Muscle of leg (tissue), 11 donors: ENCODE results near the gene EFNA5. TPM values are rescaled to one million over a fixed set of nuclear protein-coding genes. Genes with fewer than 3 reads are reported as not detected.

Experiments
- DNase-seq: peaks from one replicate; pipeline ENCODE4 v3.0.0; 2013
- H3K27ac ChIP-seq: one replicate; pipeline ENCODE4 v1.5.1; 2013; ENCODE audit warnings: mild to moderate bottlenecking, low read length, control low read depth
- H3K27me3 ChIP-seq: one replicate; pipeline ENCODE4 v1.6.1; 2013; ENCODE audit warnings: low read length; ENCODE audit not compliant: control insufficient read depth, insufficient read depth
- H3K36me3 ChIP-seq: one replicate; pipeline ENCODE4 v1.6.1; 2013; ENCODE audit warnings: low read length; ENCODE audit not compliant: control insufficient read depth, insufficient read depth
- H3K4me1 ChIP-seq: one replicate; pipeline ENCODE4 v1.6.1; 2013; ENCODE audit warnings: low read length; ENCODE audit not compliant: control insufficient read depth, insufficient read depth
- H3K4me3 ChIP-seq: one replicate; pipeline ENCODE4 v1.5.1; 2013; ENCODE audit warnings: low read length, control low read depth
- H3K9me3 ChIP-seq: replicated peaks from 2 replicates; pipeline ENCODE4 v1.6.1; 2013; ENCODE audit warnings: low read depth, low read length; ENCODE audit not compliant: control insufficient read depth
- WGBS: methylation state at CpG from one replicate; pipeline ENCODE4 v1.1.5; 2013; ENCODE audit warnings: missing lambda C conversion rate; ENCODE audit not compliant: insufficient coverage; 5-methylcytosine and 5-hydroxymethylcytosine counted together
- polyA plus RNA-seq, 8 donors: library from polyadenylated mRNA; unstranded; fragments of 120-200 nt; gene quantifications; one replicate each; pipeline versions ENCODE4 v1.2.1 to v1.2.3, GENCODE V29; 2013; ENCODE audit warnings: inconsistent platforms in 1 of 8, low replicate concordance in 1 of 8; ENCODE audit not compliant: insufficient read length in 8 of 8, insufficient read depth in 1 of 8
- total RNA-seq: library from RNA; stranded (reverse); fragments of 120-200 nt; gene quantifications from one replicate; pipeline ENCODE4 v1.2.4, GENCODE V29; 2013

EFNA5 gene
- total and polyA plus RNA-seq, 9 donors = 2.2 to 11.4 (median 4.0) TPM

DNA sequence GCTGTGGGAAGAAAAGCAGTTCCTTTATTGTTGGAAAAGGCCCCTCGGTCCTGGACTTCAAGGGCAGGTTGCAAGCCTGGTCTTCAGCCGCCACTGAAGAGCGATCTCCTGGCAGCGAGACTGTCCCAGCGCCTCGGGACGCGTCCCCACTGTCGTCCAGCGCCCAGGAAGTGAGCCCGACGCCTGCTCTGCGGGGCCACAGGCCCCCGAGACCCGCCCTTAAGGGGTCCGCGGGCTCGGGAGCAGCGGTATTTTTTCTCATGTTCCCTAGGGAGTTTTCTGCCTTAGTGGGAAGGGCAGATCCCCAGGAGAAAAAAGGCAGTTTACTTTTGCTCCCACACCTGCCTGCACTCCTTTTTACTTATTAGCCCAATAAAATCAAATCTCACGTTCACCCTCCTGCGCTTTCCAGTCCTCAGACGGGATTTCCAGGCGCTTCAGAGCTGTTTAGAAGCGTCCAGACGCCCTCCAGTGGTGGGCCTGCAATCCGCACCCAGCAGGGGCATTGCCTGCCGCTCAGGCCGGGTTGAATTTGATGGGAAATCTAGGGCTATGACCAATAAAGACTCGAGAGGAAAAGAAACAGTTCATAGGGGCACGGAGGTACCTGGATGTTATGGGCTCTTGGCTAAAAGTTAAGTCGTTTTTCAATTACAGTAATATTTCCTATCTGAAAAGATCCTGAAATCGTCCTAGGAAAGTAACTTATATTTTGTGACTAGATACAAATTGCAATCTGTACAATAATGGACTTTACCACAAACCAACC is 2.8 kb upstream of the EFNA5 start:
- Histone ChIP-seq H3K27me3 (peaks cover 39% of the 10 kb centered on the region), H3K27ac (peak overlapping the region; percentile 76), H3K4me3 (peak overlapping the region; percentile 81), H3K9me3 (no peaks in the 10 kb centered on the region), H3K4me1 (peaks cover 10% of the 10 kb centered on the region), H3K36me3 (no peaks in the 10 kb centered on the region)
- WGBS = 0% methylated on average over 16 of the region's 32 CpGs
- peak; percentile 94 for DNase-seq

GRCh38 chr5:107673039-107673367 is 2.3 kb upstream of the EFNA5 start:
- peaks cover 10% of the 10 kb centered on the region for H3K4me1 ChIP-seq
- no peaks in the 10 kb centered on the region for H3K9me3 ChIP-seq
- 0% methylated on average over 1 of the region's 11 CpGs for WGBS
- no peak for DNase-seq
- peaks cover 39% of the 10 kb centered on the region for H3K27me3 ChIP-seq
- H3K4me3 ChIP-seq = peak overlapping the region; percentile 81
- no peaks in the 10 kb centered on the region for H3K36me3 ChIP-seq
- peak overlapping the region; percentile 76 for H3K27ac ChIP-seq

- peak overlapping the region; percentile 86 for H3K27ac ChIP-seq
- peaks cover 37% of the 10 kb centered on the region for H3K27me3 ChIP-seq
- H3K4me3 ChIP-seq = peak overlapping the region; percentile 81
- under 1% methylated on average over 35 of the region's 66 CpGs for WGBS
- no peaks in the 10 kb centered on the region for H3K9me3 ChIP-seq
- H3K36me3 ChIP-seq = no peaks in the 10 kb centered on the region
- peak; percentile 97 for DNase-seq
- H3K4me1 ChIP-seq = peaks cover 10% of the 10 kb centered on the region
Observed at GRCh38 chr5:107672211-107673038, 1.7 kb upstream of the EFNA5 start.

DNA sequence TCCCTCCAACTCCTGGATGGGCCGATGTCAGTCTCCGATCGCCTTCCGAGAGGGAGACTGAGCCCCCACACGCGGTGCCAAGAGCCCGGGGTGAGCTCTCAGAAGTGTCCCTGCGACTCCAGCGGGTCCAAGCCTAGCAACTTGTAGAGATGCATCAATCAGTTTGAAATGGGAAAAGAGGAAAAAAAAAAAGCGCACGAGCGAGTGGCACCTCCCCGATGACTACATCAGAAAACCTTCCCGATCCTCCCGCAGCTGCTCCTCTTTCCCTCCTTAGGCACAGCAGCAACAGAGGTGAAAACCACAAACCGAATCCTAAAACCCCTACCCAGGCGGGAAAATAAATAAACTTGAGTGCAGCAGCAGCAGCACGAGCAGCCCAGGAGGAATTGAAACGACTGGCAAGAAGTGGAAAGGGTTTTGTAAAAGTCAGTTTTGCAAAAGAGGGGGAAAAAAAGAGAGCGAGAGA is 1.0 kb upstream of the EFNA5 start:
- Histone ChIP-seq H3K9me3 (no peaks in the 10 kb centered on the region), H3K4me3 (peak overlapping the region; percentile 81), H3K36me3 (no peaks in the 10 kb centered on the region), H3K4me1 (peaks cover 10% of the 10 kb centered on the region), H3K27me3 (peaks cover 37% of the 10 kb centered on the region), H3K27ac (peak overlapping the region; percentile 86)
- DNase-seq = no peak
- 0% methylated on average over 6 of the region's 20 CpGs for WGBS

- under 1% methylated on average over 71 of the region's 77 CpGs for WGBS
- Histone ChIP-seq H3K4me1 (peaks cover 10% of the 10 kb centered on the region), H3K9me3 (no peaks in the 10 kb centered on the region), H3K36me3 (no peaks in the 10 kb centered on the region), H3K4me3 (peak overlapping the region; percentile 81), H3K27me3 (peaks cover 37% of the 10 kb centered on the region), H3K27ac (no peak overlapping the region)
- peak; percentile 48 for DNase-seq
Observed at GRCh38 chr5:107670087-107670931, 428 bp downstream of the EFNA5 start.

DNA sequence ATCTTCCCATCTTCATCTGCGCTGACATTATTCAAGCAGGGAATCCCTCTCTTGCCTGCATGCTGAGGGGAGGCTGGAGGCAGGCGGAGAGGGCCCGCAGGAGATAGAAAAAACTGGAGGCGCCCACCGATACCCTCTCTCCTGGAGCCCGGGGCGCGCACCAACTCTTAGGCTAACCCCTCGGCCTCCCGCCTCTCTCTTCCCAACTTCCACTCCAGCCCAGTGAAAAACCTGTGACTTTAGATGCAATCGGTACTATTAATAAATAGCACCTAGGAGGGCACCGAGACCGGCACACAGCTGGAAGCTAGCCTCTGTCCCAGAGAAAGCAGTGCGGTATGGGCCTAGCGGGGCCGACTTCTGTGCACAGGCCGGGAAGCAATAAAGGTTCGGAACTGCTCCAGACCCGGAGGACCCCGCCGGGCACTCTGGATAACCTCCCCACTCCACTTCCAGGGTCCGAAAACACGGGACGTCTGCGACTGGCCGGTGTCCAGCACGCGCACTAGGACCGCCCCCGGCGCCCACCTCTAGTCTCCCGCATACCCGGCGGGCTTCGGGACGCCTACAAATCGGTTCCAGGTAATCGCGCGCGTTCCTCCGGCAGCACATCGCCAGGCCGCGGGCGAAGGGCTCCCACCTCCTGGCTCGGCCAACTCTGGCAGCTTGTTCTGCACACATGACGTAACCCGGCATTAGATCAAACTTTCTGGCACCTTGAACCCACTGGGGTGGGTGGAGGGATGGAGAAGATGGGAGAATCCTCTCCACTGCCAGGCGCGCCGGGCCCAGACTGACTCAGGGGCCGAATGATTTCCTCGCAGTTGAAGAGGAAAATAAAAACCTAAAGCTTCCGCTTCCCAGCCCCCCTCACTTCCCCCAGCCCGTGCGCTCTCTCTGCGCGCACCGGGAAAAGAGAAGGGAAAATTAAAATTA is 1.4 kb downstream of the EFNA5 start:
- WGBS = 1% methylated on average over 37 of the region's 60 CpGs

DNA sequence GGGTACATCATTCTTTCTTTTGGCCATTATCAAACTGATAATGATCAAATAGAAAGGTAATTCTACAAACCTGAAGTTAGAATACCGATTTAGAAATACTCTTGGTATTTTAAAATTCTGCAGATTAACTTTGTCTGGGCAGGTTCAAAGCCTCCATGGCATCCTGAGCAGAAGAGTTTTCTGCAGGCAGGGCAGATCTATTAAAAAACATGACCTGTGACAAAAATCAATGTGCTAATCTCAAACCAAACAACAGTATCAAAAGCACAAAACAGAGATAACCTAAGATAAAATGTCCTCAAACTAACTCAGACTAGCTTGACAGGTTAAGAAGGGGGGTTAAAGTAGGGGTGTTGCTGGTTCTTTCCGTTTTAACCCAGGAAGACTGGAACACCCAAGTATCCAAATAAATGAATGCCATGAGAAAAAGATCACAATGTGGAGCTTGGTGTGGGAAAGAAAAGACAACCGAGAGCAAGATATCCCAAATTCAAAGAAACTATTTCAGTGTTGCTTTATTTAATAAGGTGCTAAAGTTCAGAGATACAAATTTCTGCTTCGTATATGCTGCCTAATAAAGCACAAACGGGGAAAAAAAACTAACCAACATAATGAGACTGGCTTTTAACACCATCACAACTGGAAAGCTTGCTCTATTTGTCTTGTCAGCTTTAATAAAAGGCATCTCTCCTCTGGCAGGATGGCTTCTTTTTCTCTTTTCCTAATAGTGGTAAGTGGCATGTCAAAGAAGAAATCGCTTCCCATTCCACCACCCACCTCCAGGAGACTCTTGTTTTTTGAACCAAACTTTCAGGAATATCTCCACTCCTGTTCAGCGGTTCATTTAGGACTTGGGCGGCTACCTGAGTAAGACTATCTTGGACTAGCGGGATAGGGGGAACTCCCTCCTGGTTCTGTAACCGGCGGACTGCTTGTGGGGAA is 2.3 kb downstream of the EFNA5 start:
- no peaks in the 10 kb centered on the region for H3K9me3 ChIP-seq
- DNase-seq = peak; percentile 15
- peak overlapping the region; percentile 81 for H3K4me3 ChIP-seq
- no peak overlapping the region for H3K27ac ChIP-seq
- peaks cover 9% of the 10 kb centered on the region for H3K4me1 ChIP-seq
- H3K27me3 ChIP-seq = peaks cover 35% of the 10 kb centered on the region
- 22% methylated on average over 3 of the region's 11 CpGs for WGBS
- no peaks in the 10 kb centered on the region for H3K36me3 ChIP-seq

More for the DNA sequence above, 1.4 kb downstream of the EFNA5 start:
- H3K36me3 ChIP-seq = no peaks in the 10 kb centered on the region
- H3K9me3 ChIP-seq = no peaks in the 10 kb centered on the region
- peak; percentile 57 for DNase-seq
- H3K27me3 ChIP-seq = peaks cover 37% of the 10 kb centered on the region
- H3K4me1 ChIP-seq = peaks cover 10% of the 10 kb centered on the region
- H3K27ac ChIP-seq = no peak overlapping the region
- H3K4me3 ChIP-seq = peak overlapping the region; percentile 81

DNA sequence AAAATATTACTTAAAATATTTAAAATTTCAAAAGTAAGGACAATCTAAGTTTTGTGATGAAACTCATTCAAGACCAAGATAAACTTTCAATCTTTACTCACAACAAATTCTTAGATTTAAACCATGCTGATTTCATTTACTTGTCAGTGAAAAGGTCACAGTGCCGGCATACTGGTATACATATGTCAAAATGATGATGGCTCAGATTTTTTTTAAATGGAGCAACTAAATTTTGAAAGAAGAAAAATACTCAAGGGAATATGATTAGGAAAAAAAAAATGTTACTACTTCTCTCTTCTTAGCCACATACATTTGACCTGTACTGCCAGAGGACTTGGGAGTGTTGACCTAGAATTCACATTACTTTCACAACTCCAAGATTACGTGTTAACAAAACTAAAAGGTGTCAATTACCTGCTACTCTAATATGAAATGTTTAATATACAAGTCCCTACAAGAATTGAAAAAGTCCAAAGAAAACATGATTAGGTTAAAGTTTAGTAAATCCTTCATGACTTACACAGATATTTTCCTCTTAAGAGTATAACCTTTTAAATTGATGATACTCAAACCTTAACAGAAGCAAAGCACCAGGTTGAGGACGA is 4.6 kb downstream of the EFNA5 start:
- no CpG with 5 or more reads among the region's 3 CpGs for WGBS
- Histone ChIP-seq H3K4me1 (peaks cover 7% of the 10 kb centered on the region), H3K27me3 (peaks cover 18% of the 10 kb centered on the region), H3K4me3 (no peak overlapping the region), H3K9me3 (no peaks in the 10 kb centered on the region), H3K27ac (no peak overlapping the region), H3K36me3 (no peaks in the 10 kb centered on the region)
- DNase-seq = no peak
